ENCODE data around the gene USP13. TPM values are rescaled to one million over a fixed set of nuclear protein-coding genes. Genes with fewer than 3 reads are reported as not detected.
A peak's percentile ranks its signal among the peaks of the same experiment; 100 is the strongest.

Gene USP13
- total and polyA plus RNA-seq, 4 donors: 4.3 to 25.2 (median 10.4) TPM

DNA sequence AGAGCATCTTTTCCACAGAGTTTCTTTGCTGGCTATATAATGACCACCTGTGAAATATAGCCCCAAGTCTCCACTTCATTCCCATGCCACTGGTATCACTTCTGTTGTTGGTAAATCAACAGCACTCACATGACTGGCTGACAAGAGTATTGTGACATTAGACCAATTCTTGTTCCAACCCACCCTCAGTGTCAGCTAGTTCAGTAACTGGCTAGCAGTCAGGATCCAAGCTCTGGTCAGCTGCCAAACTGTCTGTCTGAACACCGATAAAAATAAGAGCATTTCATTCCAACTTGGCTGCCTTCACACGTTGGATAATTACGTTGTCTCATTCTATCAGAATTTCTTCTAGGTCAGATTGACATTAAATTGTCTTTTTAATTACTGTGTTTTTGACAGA lies 166.5 kb downstream of the USP13 start:
- WGBS, 2 donors: 65 to 85% methylated on average over 3 of the region's 3 CpGs
- Histone ChIP-seq H3K36me3 (ENCODE audit: control insufficient read depth in 4 of 4, insufficient read depth in 4 of 4, low read length in 4 of 4) (no peaks in the 10 kb centered on the region), H3K4me1 (ENCODE audit: control insufficient read depth in 5 of 5, insufficient read depth in 5 of 5, low read length in 5 of 5) (peaks cover 0 to 8% (median 0%) of the 10 kb centered on the region in 5 donors), H3K9me3 (ENCODE audit: control insufficient read depth in 4 of 4, insufficient read depth in 3 of 4, low read length in 3 of 4) (no peaks in the 10 kb centered on the region), H3K27me3 (ENCODE audit: control insufficient read depth in 3 of 3, insufficient read depth in 3 of 3, low read length in 2 of 3) (no peaks in the 10 kb centered on the region), H3K9ac (ENCODE audit: insufficient read depth in 1 of 2, low read length in 2 of 2) (no peak overlapping the region), H3K27ac (ENCODE audit: low read depth in 1 of 2, low read length in 1 of 2) (peak overlapping the region in 1 of 2 donors; percentile 48), H3K4me3 (no peak overlapping the region)
- DNase-seq (no peak), ATAC-seq (ENCODE audit: insufficient read depth, low FRiP score) (no peak)
- TF ChIP-seq, protein P1, sequence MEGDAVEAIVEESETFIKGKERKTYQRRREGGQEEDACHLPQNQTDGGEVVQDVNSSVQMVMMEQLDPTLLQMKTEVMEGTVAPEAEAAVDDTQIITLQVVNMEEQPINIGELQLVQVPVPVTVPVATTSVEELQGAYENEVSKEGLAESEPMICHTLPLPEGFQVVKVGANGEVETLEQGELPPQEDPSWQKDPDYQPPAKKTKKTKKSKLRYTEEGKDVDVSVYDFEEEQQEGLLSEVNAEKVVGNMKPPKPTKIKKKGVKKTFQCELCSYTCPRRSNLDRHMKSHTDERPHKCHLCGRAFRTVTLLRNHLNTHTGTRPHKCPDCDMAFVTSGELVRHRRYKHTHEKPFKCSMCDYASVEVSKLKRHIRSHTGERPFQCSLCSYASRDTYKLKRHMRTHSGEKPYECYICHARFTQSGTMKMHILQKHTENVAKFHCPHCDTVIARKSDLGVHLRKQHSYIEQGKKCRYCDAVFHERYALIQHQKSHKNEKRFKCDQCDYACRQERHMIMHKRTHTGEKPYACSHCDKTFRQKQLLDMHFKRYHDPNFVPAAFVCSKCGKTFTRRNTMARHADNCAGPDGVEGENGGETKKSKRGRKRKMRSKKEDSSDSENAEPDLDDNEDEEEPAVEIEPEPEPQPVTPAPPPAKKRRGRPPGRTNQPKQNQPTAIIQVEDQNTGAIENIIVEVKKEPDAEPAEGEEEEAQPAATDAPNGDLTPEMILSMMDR (IDR thresholded peaks at IDR 0.05; ENCODE audit: control extremely low read depth, extremely low read depth): no peak

GRCh38 chr3:179822296-179822695 lies 169.5 kb downstream of the USP13 start:
- peaks cover 0 to 8% (median 0%) of the 10 kb centered on the region in 5 donors for H3K4me1 ChIP-seq (ENCODE audit: control insufficient read depth in 5 of 5, insufficient read depth in 5 of 5, low read length in 5 of 5)
- H3K9ac ChIP-seq (ENCODE audit: insufficient read depth in 1 of 2, low read length in 2 of 2): no peak overlapping the region
- no peak overlapping the region for H3K4me3 ChIP-seq
- WGBS, 2 donors: 93 to 95% methylated on average over 3 of the region's 3 CpGs
- no peak for DNase-seq
- H3K36me3 ChIP-seq (ENCODE audit: control insufficient read depth in 4 of 4, insufficient read depth in 4 of 4, low read length in 4 of 4): no peaks in the 10 kb centered on the region
- H3K27ac ChIP-seq (ENCODE audit: low read depth in 1 of 2, low read length in 1 of 2): no peak overlapping the region
- H3K27me3 ChIP-seq (ENCODE audit: control insufficient read depth in 3 of 3, insufficient read depth in 3 of 3, low read length in 2 of 3): no peaks in the 10 kb centered on the region
- ATAC-seq (ENCODE audit: insufficient read depth, low FRiP score): no peak
- TF ChIP-seq, protein P1 (IDR thresholded peaks at IDR 0.05; ENCODE audit: control extremely low read depth, extremely low read depth): no peak
- no peaks in the 10 kb centered on the region for H3K9me3 ChIP-seq (ENCODE audit: control insufficient read depth in 4 of 4, insufficient read depth in 3 of 4, low read length in 3 of 4)

- H3K4me1 ChIP-seq (ENCODE audit: control insufficient read depth in 5 of 5, insufficient read depth in 5 of 5, low read length in 5 of 5): peaks cover 0 to 4% (median 0%) of the 10 kb centered on the region in 5 donors
- no peak overlapping the region for H3K4me3 ChIP-seq
- H3K9ac ChIP-seq (ENCODE audit: insufficient read depth in 1 of 2, low read length in 2 of 2): no peak overlapping the region
- TF ChIP-seq, protein P1 (IDR thresholded peaks at IDR 0.05; ENCODE audit: control extremely low read depth, extremely low read depth): no peak
- H3K36me3 ChIP-seq (ENCODE audit: control insufficient read depth in 4 of 4, insufficient read depth in 4 of 4, low read length in 4 of 4): no peaks in the 10 kb centered on the region
- no peak overlapping the region for H3K27ac ChIP-seq (ENCODE audit: low read depth in 1 of 2, low read length in 1 of 2)
- H3K27me3 ChIP-seq (ENCODE audit: control insufficient read depth in 3 of 3, insufficient read depth in 3 of 3, low read length in 2 of 3): no peaks in the 10 kb centered on the region
- WGBS, 2 donors: 56 to 73% methylated on average over 6 of the region's 6 CpGs
- DNase-seq: no peak
- no peak for ATAC-seq (ENCODE audit: insufficient read depth, low FRiP score)
- no peaks in the 10 kb centered on the region for H3K9me3 ChIP-seq (ENCODE audit: control insufficient read depth in 4 of 4, insufficient read depth in 3 of 4, low read length in 3 of 4)
Measured at GRCh38 chr3:179825527-179826246, 172.8 kb downstream of the USP13 start.
